Sigmoid colon (tissue), 7 donors: ENCODE measurements around the gene CDC42BPA. TPM values are rescaled to one million over a fixed set of nuclear protein-coding genes. Genes with fewer than 3 reads are reported as not detected.
A peak's percentile ranks its signal among the peaks of the same experiment; 100 is the strongest.

Experiments
- DNase-seq: peaks from one replicate; pipeline ENCODE4 v3.0.0-alpha.2; 2019
- H3K27ac ChIP-seq, 4 donors: fragments of 200-600 bp; sonication (generic); one replicate each; pipeline ENCODE4 v1.5.1; 2016 to 2019; ENCODE audit warnings: mild to moderate bottlenecking in 1 of 4
- H3K27me3 ChIP-seq, 3 donors: fragments of 200-600 bp; sonication (generic); one replicate each; pipeline ENCODE4 v1.5.1; 2019; ENCODE audit warnings: mild to moderate bottlenecking in 1 of 3
- H3K36me3 ChIP-seq, 4 donors: fragments of 200-600 bp; sonication (generic); one replicate each; pipeline ENCODE4 v1.5.1; 2016 to 2019
- H3K4me1 ChIP-seq, 4 donors: fragments of 200-600 bp; sonication (generic); one replicate each; pipeline ENCODE4 v1.5.1; 2017 to 2019
- H3K4me3 ChIP-seq, 4 donors: fragments of 200-600 bp; sonication (generic); one replicate each; pipeline ENCODE4 v1.5.1; 2017 to 2019; ENCODE audit warnings: mild to moderate bottlenecking in 2 of 4, moderate library complexity in 1 of 4
- H3K9me3 ChIP-seq, 4 donors: fragments of 200-600 bp in 3 of 4; sonication (generic) in 3 of 4; one replicate each; pipeline versions ENCODE4 v1.5.1 to v1.6.1; 2013 to 2019
- CTCF ChIP-seq, 4 experiments: fragments of 450-650 bp in 3 of 4; fragments of 200-600 bp in 1 of 4; IDR thresholded peaks; one replicate each; pipeline ENCODE4 v1.5.1; 2016 to 2019; ENCODE audit warnings: antibody characterized with exemption in 4 of 4, mild to moderate bottlenecking in 3 of 4, moderate library complexity in 2 of 4
- EP300 ChIP-seq, 4 donors: sonication (generic); formaldehyde crosslinking; IDR thresholded peaks; one replicate each; pipeline ENCODE4 v1.6.1; 2017; ENCODE audit warnings: antibody characterized with exemption in 4 of 4
- POLR2A ChIP-seq, 2 donors: fragments of 450-650 bp; IDR thresholded peaks; one replicate each; pipeline ENCODE4 v1.6.1; 2016; ENCODE audit warnings: antibody characterized with exemption in 2 of 2, mild to moderate bottlenecking in 2 of 2, moderate library complexity in 2 of 2
- POLR2AphosphoS5 ChIP-seq, 4 donors: sonication (generic); formaldehyde crosslinking; IDR thresholded peaks; one replicate each; pipeline ENCODE4 v1.6.1; 2017; ENCODE audit warnings: antibody characterized with exemption in 4 of 4
- WGBS, 2 donors: extraction: QIAGEN DNeasy Blood & Tissue Kit; methylation state at CpG; one replicate each; pipeline ENCODE4 v1.1.7; 2013; 5-methylcytosine and 5-hydroxymethylcytosine counted together
- intact Hi-C: fragments of 100-400 bp; cut with DNase I; formaldehyde crosslinking; loops from one replicate; pipeline ENCODE4 v1.15.1; 2023
- polyA plus RNA-seq, 3 donors: library from polyadenylated mRNA; stranded (reverse); fragments of 200-250 nt; gene quantifications; one replicate each; pipeline ENCODE4 v1.2.3, GENCODE V29; 2013
- total RNA-seq, 4 donors: library from RNA; depleted of rRNA; stranded (reverse); fragments of >200 nt; gene quantifications; one replicate each; pipeline ENCODE4 v1.1.0, GENCODE V29; 2016
- donor health status: healthy with polysubstance abuse.
- donor health status: Bipolar disorder and iron deficiency.
- donor health status: healthy.

Gene CDC42BPA
- total and polyA plus RNA-seq, 7 donors, result 8.4 to 93.6 (median 60.8) TPM

- Histone ChIP-seq H3K36me3 (no peaks in the 10 kb centered on the region), H3K27ac (no peak overlapping the region), H3K9me3 (no peaks in the 10 kb centered on the region), H3K4me3 (no peak overlapping the region), H3K27me3 (no peaks in the 10 kb centered on the region), H3K4me1 (peaks cover 0 to 52% (median 44%) of the 10 kb centered on the region in 4 donors)
- TF ChIP-seq CTCF (IDR thresholded peaks at IDR 0.05), result no peak
- no peak for TF ChIP-seq POLR2A (IDR thresholded peaks at IDR 0.05)
- TF ChIP-seq POLR2AphosphoS5 (IDR thresholded peaks at IDR 0.05), result no peak
- TF ChIP-seq EP300 (IDR thresholded peaks at IDR 0.05), result no peak
- intact Hi-C loops, result no loop called here
- 67 to 79% methylated on average over 1 of the region's 1 CpG for WGBS, 2 donors
- no peak for DNase-seq
Observed at GRCh38 chr1:227268943-227269342, 49.3 kb downstream of the CDC42BPA start.

- DNase-seq, result no peak
- intact Hi-C loops, result no loop called here
- TF ChIP-seq CTCF (IDR thresholded peaks at IDR 0.05), result no peak
- TF ChIP-seq POLR2AphosphoS5 (IDR thresholded peaks at IDR 0.05), result no peak
- no peak for TF ChIP-seq POLR2A (IDR thresholded peaks at IDR 0.05)
- TF ChIP-seq EP300 (IDR thresholded peaks at IDR 0.05), result no peak
- H3K27ac ChIP-seq, result peak overlapping the region in 3 of 4 donors; percentile 7 to 32 (median 7)
- no peaks in the 10 kb centered on the region for H3K36me3 ChIP-seq
- no peaks in the 10 kb centered on the region for H3K27me3 ChIP-seq
- no peak overlapping the region for H3K4me3 ChIP-seq
- 94 to 96% methylated on average over 3 of the region's 3 CpGs for WGBS, 2 donors
- H3K9me3 ChIP-seq, result no peaks in the 10 kb centered on the region
- peaks cover 0 to 47% (median 37%) of the 10 kb centered on the region in 4 donors for H3K4me1 ChIP-seq
Observed at GRCh38 chr1:227265891-227266290, 52.4 kb downstream of the CDC42BPA start.

GRCh38 chr1:227263869-227264268 is 54.4 kb downstream of the CDC42BPA start:
- TF ChIP-seq POLR2AphosphoS5 (IDR thresholded peaks at IDR 0.05) (no peak), POLR2A (IDR thresholded peaks at IDR 0.05) (no peak), EP300 (IDR thresholded peaks at IDR 0.05) (no peak), CTCF (IDR thresholded peaks at IDR 0.05) (no peak)
- intact Hi-C loops, result no loop called here
- 87 to 90% methylated on average over 1 of the region's 1 CpG for WGBS, 2 donors

GRCh38 chr1:227261501-227261900 is 56.8 kb downstream of the CDC42BPA start:
- WGBS, 2 donors, result 90 to 94% methylated on average over 2 of the region's 2 CpGs
- H3K36me3 ChIP-seq, result no peaks in the 10 kb centered on the region
- DNase-seq, result no peak
- H3K4me1 ChIP-seq, result peaks cover 0 to 21% (median 11%) of the 10 kb centered on the region in 4 donors
- H3K27ac ChIP-seq, result no peak overlapping the region
- TF ChIP-seq POLR2A (IDR thresholded peaks at IDR 0.05), result no peak
- TF ChIP-seq EP300 (IDR thresholded peaks at IDR 0.05), result no peak
- TF ChIP-seq CTCF (IDR thresholded peaks at IDR 0.05), result no peak
- TF ChIP-seq POLR2AphosphoS5 (IDR thresholded peaks at IDR 0.05), result no peak
- no peaks in the 10 kb centered on the region for H3K9me3 ChIP-seq
- intact Hi-C loops, result no loop called here
- H3K4me3 ChIP-seq, result no peak overlapping the region
- H3K27me3 ChIP-seq, result no peaks in the 10 kb centered on the region

More at GRCh38 chr1:227263869-227264268, 54.4 kb downstream of the CDC42BPA start:
- Histone ChIP-seq H3K4me1 (peaks cover 0 to 40% (median 33%) of the 10 kb centered on the region in 4 donors), H3K9me3 (no peaks in the 10 kb centered on the region), H3K27ac (no peak overlapping the region), H3K27me3 (no peaks in the 10 kb centered on the region), H3K36me3 (no peaks in the 10 kb centered on the region), H3K4me3 (no peak overlapping the region)
- no peak for DNase-seq

GRCh38 chr1:227260433-227260832 is 57.9 kb downstream of the CDC42BPA start:
- Histone ChIP-seq H3K27ac (no peak overlapping the region), H3K4me3 (no peak overlapping the region), H3K4me1 (peaks cover 0 to 12% (median 3%) of the 10 kb centered on the region in 4 donors), H3K27me3 (no peaks in the 10 kb centered on the region), H3K36me3 (no peaks in the 10 kb centered on the region), H3K9me3 (no peaks in the 10 kb centered on the region)
- TF ChIP-seq EP300 (IDR thresholded peaks at IDR 0.05) (no peak), POLR2AphosphoS5 (IDR thresholded peaks at IDR 0.05) (no peak), POLR2A (IDR thresholded peaks at IDR 0.05) (no peak), CTCF (IDR thresholded peaks at IDR 0.05) (no peak)
- intact Hi-C loops, result no loop called here
- DNase-seq, result no peak
- WGBS, 2 donors, result 87 to 95% methylated on average over 2 of the region's 2 CpGs
